ENCODE measurements around the gene RAD51B.

RAD51B gene

DNA sequence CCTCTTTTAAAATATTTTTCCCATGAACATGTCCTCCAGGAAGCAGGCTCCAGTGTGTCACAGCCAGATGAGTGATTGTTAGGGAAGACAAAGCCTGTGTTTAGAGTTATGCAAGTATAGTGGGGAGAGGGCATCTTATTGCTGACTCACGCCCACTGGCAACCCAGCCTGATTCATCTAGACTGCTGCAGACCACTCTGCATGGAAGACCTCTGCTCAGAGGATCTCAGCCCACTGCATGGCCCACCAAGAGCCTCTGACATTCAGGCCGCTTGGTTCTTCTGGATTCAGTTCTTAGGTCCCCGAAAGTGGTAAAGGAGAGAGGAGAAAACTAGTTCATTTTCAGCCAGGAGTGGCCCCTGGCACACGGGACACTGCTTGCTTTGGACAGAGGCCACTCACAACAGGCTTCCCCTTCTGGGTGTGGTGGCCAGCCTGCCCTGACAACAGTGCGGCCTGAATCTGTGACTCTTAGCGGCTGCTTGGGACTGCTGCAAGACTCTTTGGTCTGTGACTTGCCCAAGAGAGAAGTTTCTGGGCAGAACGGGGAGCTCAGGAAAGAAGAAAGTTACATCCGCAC lies 707.0 kb downstream of the RAD51B start:
- TF ChIP-seq, protein P1, sequence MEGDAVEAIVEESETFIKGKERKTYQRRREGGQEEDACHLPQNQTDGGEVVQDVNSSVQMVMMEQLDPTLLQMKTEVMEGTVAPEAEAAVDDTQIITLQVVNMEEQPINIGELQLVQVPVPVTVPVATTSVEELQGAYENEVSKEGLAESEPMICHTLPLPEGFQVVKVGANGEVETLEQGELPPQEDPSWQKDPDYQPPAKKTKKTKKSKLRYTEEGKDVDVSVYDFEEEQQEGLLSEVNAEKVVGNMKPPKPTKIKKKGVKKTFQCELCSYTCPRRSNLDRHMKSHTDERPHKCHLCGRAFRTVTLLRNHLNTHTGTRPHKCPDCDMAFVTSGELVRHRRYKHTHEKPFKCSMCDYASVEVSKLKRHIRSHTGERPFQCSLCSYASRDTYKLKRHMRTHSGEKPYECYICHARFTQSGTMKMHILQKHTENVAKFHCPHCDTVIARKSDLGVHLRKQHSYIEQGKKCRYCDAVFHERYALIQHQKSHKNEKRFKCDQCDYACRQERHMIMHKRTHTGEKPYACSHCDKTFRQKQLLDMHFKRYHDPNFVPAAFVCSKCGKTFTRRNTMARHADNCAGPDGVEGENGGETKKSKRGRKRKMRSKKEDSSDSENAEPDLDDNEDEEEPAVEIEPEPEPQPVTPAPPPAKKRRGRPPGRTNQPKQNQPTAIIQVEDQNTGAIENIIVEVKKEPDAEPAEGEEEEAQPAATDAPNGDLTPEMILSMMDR (conservative IDR thresholded peaks at IDR 0.05; ENCODE audit: control insufficient read depth, insufficient read depth, low read depth, low read length) = no peak
- H3K4me3 ChIP-seq (ENCODE audit: control insufficient read depth, low read depth, low read length) = no peak overlapping the region
- no peak for DNase-seq (ENCODE audit: low read depth)

DNA sequence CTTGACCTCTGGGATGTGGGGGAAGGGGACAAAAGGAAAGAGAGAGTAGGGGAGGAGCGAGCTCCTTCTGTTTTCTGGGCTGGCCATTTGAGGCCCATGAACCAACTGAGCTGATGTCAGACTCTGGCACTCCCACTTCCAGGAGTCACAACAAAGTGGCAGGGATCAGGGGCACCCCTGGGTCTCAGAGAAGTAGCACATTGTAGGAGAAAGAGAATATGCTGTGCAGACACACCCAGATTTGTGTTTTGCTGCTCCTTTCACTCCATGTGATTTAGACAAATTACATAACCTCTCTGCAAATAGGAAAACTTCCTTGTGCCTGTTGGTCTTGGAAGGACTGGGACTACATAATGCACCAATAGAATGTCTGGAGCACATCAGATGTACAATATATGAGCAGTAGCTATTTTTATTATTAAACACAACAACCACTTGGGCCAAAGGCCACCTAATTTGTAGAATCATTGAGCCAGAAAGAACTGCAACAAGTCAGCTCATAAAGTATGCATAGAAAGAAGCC lies 707.8 kb downstream of the RAD51B start:
- TF ChIP-seq, protein P1 (conservative IDR thresholded peaks at IDR 0.05; ENCODE audit: control insufficient read depth, insufficient read depth, low read depth, low read length) = no peak
- no peak for DNase-seq (ENCODE audit: low read depth)
- H3K4me3 ChIP-seq (ENCODE audit: control insufficient read depth, low read depth, low read length) = no peak overlapping the region

DNA sequence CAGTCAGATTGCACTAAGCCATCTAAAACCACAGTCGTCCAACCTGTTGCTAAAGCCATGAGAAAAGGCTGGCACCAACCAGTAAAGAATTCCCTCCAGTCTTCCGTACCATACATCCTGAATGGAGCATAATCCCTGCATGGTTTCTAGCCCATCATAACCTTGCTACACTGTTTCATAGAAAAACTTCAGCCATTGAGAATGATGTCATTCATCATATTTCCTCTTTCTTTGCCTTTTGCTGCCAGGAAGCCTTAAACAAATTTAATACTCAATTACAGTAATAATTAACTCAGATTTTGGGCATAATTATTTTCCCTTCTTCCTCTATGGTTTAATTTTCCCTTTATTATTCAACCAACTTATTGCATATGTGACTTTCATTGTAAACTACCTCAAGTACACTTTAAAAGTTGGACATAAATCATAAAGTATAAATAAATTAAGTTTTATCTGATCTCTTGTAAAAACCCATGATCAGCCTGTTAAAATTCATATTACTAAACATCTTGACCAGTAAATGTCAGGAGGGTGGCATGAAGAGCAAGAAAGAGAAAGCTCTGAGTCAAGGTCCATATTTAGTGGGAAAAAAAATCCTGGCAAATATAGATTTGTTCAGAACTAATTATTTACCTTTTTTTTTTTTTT lies 708.6 kb downstream of the RAD51B start:
- TF ChIP-seq, protein P1 (conservative IDR thresholded peaks at IDR 0.05; ENCODE audit: control insufficient read depth, insufficient read depth, low read depth, low read length) = no peak
- no peak for DNase-seq (ENCODE audit: low read depth)
- no peak overlapping the region for H3K4me3 ChIP-seq (ENCODE audit: control insufficient read depth, low read depth, low read length)

DNA sequence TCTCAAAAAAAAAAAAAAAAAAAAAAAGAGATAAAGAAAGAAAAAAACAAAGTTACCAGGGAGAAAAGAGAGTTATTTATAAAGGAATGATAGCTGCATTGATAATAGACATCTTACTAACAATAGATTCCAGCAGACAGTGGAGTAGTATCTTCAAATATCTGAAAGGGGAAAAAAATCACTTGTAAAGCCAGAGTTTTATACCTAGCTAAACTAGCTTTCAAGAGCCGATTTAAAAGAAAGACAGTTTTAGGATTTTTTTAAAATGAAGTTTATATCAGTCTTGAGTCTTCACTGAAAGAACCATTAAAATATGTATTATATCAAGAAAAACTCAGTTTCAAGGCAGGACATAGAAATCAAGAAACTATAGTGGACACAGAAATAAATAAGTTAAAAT lies 710.9 kb downstream of the RAD51B start:
- no peak for DNase-seq (ENCODE audit: low read depth)
- TF ChIP-seq, protein P1 (conservative IDR thresholded peaks at IDR 0.05; ENCODE audit: control insufficient read depth, insufficient read depth, low read depth, low read length) = no peak

GRCh38 chr14:68532496-68532895 lies 712.9 kb downstream of the RAD51B start:
- H3K4me3 ChIP-seq (ENCODE audit: control insufficient read depth, low read depth, low read length) = no peak overlapping the region
- TF ChIP-seq, protein P1 (conservative IDR thresholded peaks at IDR 0.05; ENCODE audit: control insufficient read depth, insufficient read depth, low read depth, low read length) = no peak

More for the DNA sequence above, 710.9 kb downstream of the RAD51B start:
- no peak overlapping the region for H3K4me3 ChIP-seq (ENCODE audit: control insufficient read depth, low read depth, low read length)

GRCh38 chr14:68534276-68534675 lies 714.7 kb downstream of the RAD51B start:
- DNase-seq (ENCODE audit: low read depth) = no peak
- TF ChIP-seq, protein P1 (conservative IDR thresholded peaks at IDR 0.05; ENCODE audit: control insufficient read depth, insufficient read depth, low read depth, low read length) = no peak
- H3K4me3 ChIP-seq (ENCODE audit: control insufficient read depth, low read depth, low read length) = no peak overlapping the region

More at GRCh38 chr14:68532496-68532895, 712.9 kb downstream of the RAD51B start:
- no peak for DNase-seq (ENCODE audit: low read depth)

All from fibroblast of mammary gland (primary cell).